ENCODE data around the gene BICDL1. TPM values are rescaled to one million over a fixed set of nuclear protein-coding genes. Genes with fewer than 3 reads are reported as not detected.

Gene BICDL1
- total and polyA plus RNA-seq, 2 donors (not counting 3 experiments of a cell fraction or from before 2014, with no cell fraction given), result 0.19 TPM; not detected in 1

GRCh38 chr12:120000556-120000955, 11.5 kb downstream of the BICDL1 start:
- ChIA-PET POLR2A (interaction anchor here (0.6 kb wide), 1 partner anchor 91 kb away, joined by 3 read pairs; no protein-coding TSS in a partner anchor), CTCF (interaction anchor here (0.9 kb wide), 1 partner anchor 11 kb away, joined by 4 read pairs; no protein-coding TSS in a partner anchor)
- H3K4me3 ChIP-seq (replicated peaks in 1 of 3; ENCODE audit: insufficient read depth in 1 of 3, low read depth in 1 of 3, low read length in 3 of 3), result no peak overlapping the region
- dilution Hi-C loops (cut with MboI; ENCODE audit: extremely low pct_ligation_motif_present, low sequenced_read_pairs) (no loop called here), intact Hi-C loops (cut with micrococcal nuclease) (no loop called here)
- H2AFZ ChIP-seq (ENCODE audit: low read depth, low read length), result no peak overlapping the region
- H3K27ac ChIP-seq (ENCODE audit: insufficient read depth, low read depth, low read length), result no peak overlapping the region
- no peak overlapping the region for H3K9ac ChIP-seq (replicated peaks; ENCODE audit: extremely low read depth, insufficient read depth, low read length)
- H3K36me3 ChIP-seq (ENCODE audit: control insufficient read depth in 2 of 2, extremely low read depth in 1 of 2, insufficient read depth in 2 of 2, low read length in 2 of 2), result no peaks in the 10 kb centered on the region
- H4K20me1 ChIP-seq (replicated peaks; ENCODE audit: control insufficient read depth, extremely low read depth, insufficient read depth, low read length), result no peaks in the 10 kb centered on the region
- FAIRE-seq (no peak), DNase-seq (ENCODE audit: low read depth, low spot score) (no peak)
- peaks cover 0 to 6% of the 10 kb centered on the region in 2 experiments for H3K27me3 ChIP-seq (ENCODE audit: control insufficient read depth in 2 of 2, insufficient read depth in 2 of 2, low read length in 2 of 2)
- no peaks in the 10 kb centered on the region for H3K4me1 ChIP-seq (ENCODE audit: control insufficient read depth, extremely low read depth, insufficient read depth, low read length)
- H3K4me2 ChIP-seq (ENCODE audit: insufficient read depth, low read length), result no peak overlapping the region
- TF ChIP-seq FOS (IDR thresholded peaks at IDR 0.05; ENCODE audit: borderline replicate concordance, insufficient read depth, low read length) (no peak), EZH2 (IDR thresholded peaks at IDR 0.05; ENCODE audit: borderline replicate concordance, low read depth, low read length, severe bottlenecking) (no peak), MYC (IDR thresholded peaks at IDR 0.05; ENCODE audit: low read depth, low read length) (no peak), POLR2A (IDR thresholded peaks at IDR 0.05; ENCODE audit: low read depth, low read length) (no peak), POLR2AphosphoS5 (IDR thresholded peaks at IDR 0.05; ENCODE audit: insufficient read depth, low read depth, low read length) (no peak), CTCF (IDR thresholded peaks at IDR 0.05; ENCODE audit: extremely low read depth in 1 of 2, insufficient read depth in 1 of 2, low read depth in 1 of 2, low read length in 2 of 2) (no peak), MAX (IDR thresholded peaks at IDR 0.05; ENCODE audit: insufficient read depth, insufficient read length) (no peak), GATA2 (IDR thresholded peaks at IDR 0.05; ENCODE audit: insufficient read depth, insufficient read length, low read depth, low read length) (no peak), JUN (IDR thresholded peaks at IDR 0.05; ENCODE audit: borderline replicate concordance, insufficient read depth, insufficient read length, low read depth) (no peak)
- no peaks in the 10 kb centered on the region for H3K9me1 ChIP-seq (replicated peaks; ENCODE audit: control insufficient read depth, extremely low read depth, insufficient read depth, low read length)
- no TSS peak for BruUV-seq (replicated peaks)
- H3K79me2 ChIP-seq (ENCODE audit: control insufficient read depth, insufficient read depth, low read length), result no peaks in the 10 kb centered on the region
- no peaks in the 10 kb centered on the region for H3K9me3 ChIP-seq (replicated peaks; ENCODE audit: control insufficient read depth, insufficient read depth, low read length)

All from endothelial cell of umbilical vein (primary cell).